Osteoblast (primary cell): Measurements from ENCODE around the gene IER5L. TPM values are rescaled to one million over a fixed set of nuclear protein-coding genes. Genes with fewer than 3 reads are reported as not detected.
A peak's percentile ranks its signal among the peaks of the same experiment; 100 is the strongest.

Experiments
- DNase-seq: peaks from one replicate; pipeline ENCODE4 v3.0.0; 2011; ENCODE audit warnings: low spot score, mixed read lengths; ENCODE audit not compliant: insufficient read length; ENCODE audit errors: missing footprints
- H2AFZ ChIP-seq: 2 replicates; pipeline ENCODE4 v1.6.0; 2011; ENCODE audit warnings: mild to moderate bottlenecking, low read length
- H3K27ac ChIP-seq: 2 replicates; pipeline ENCODE4 v1.5.1; 2011; ENCODE audit warnings: mild to moderate bottlenecking, low read depth, low read length, moderate library complexity
- H3K27me3 ChIP-seq: 2 replicates; pipeline ENCODE4 v1.6.0; 2012; ENCODE audit warnings: mild to moderate bottlenecking, control low read depth, inconsistent platforms, low read length, moderate library complexity; ENCODE audit not compliant: insufficient read depth
- H3K36me3 ChIP-seq: 2 replicates; pipeline ENCODE4 v1.5.1; 2011; ENCODE audit warnings: mild to moderate bottlenecking, low read length, control low read depth, moderate library complexity; ENCODE audit not compliant: insufficient read depth
- H3K4me1 ChIP-seq: 2 replicates; pipeline ENCODE4 v1.5.1; 2011; ENCODE audit warnings: mild to moderate bottlenecking, low read length, control low read depth, moderate library complexity; ENCODE audit not compliant: insufficient read depth
- H3K4me2 ChIP-seq: 2 replicates; pipeline ENCODE4 v1.6.0; 2011; ENCODE audit warnings: mild to moderate bottlenecking, low read length; ENCODE audit not compliant: insufficient read depth
- H3K4me3 ChIP-seq: fragments of 200-600 bp; sonication (generic); 3 replicates; pipeline ENCODE4 v1.5.1; 2012; ENCODE audit warnings: mild to moderate bottlenecking, low read length, inconsistent platforms; ENCODE audit not compliant: insufficient read depth
- H3K79me2 ChIP-seq: 2 replicates; pipeline ENCODE4 v1.6.0; 2012; ENCODE audit warnings: mild to moderate bottlenecking, low read length, control low read depth, inconsistent platforms; ENCODE audit not compliant: insufficient read depth
- H3K9me3 ChIP-seq: 2 replicates; pipeline ENCODE4 v1.5.1; 2011; ENCODE audit warnings: low read depth, low read length, control low read depth
- H4K20me1 ChIP-seq: 2 replicates; pipeline ENCODE4 v1.6.0; 2012; ENCODE audit warnings: mild to moderate bottlenecking, low read length, control low read depth; ENCODE audit not compliant: insufficient read depth
- total RNA-seq: library from RNA; depleted of rRNA; stranded (reverse); fragments of >200 nt; gene quantifications from 2 replicates; pipeline ENCODE4 v1.2.3, GENCODE V29; 2012
- TF ChIP-seq, protein P1 (sequence below): IDR thresholded peaks from 2 replicates; pipeline ENCODE4 v1.5.1; 2011; ENCODE audit warnings: mild to moderate bottlenecking, low read depth, low read length, moderate library complexity; ENCODE audit errors: extremely low read depth

Gene IER5L
- total RNA-seq, 1 donor = 86.1 TPM

DNA sequence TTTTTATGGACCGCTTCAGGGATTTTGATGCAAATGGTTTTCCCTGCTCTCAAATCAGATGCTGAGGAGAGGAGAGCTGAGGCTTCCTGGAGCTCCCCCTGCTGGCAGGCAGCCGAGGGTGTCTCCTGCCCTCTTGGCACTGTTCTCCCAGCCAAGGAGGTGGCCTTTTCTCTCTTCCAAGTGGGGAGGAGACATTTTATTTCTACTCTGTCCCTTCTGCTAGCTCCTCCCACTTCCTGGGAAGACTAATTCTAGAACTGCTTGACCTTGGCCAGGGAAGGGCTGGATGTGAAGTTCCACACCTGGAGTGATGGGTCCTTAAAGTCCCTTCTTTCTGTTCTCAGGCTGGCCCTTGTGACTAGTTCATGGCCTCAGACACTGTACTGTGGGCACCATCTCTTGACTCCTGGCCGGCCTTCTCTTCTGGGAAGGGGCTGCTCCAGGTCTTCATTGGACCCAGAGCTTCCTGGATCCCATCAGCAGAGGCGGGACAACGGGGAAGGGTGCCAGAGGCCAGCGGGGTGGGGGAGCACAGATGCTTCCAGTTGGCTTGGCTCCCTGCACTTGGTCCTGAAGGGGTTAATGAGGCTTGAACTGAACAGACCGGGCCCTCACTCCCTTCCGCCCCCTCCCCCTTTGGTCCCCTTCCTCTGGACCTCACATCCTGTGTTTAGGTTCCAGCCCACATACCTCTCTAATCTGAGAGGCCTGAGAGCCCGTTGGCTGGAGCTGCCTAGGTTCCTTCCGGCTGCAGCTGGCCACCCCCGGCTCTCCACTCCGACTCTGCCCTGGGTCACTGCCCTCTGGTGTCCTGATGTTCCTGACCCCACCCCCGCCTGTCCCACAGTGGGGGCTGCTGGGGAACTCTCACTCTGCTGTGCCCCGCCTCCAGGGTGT lies 34.8 kb downstream of the IER5L start:
- H2AFZ ChIP-seq = no peak overlapping the region
- H3K27me3 ChIP-seq = no peaks in the 10 kb centered on the region
- peak overlapping the region; percentile 22 for H3K4me3 ChIP-seq
- H3K27ac ChIP-seq = peak overlapping the region; percentile 100
- H3K4me2 ChIP-seq = peak overlapping the region; percentile 58
- H4K20me1 ChIP-seq = no peaks in the 10 kb centered on the region
- peaks cover 77% of the 10 kb centered on the region for H3K4me1 ChIP-seq
- peaks cover 15% of the 10 kb centered on the region for H3K79me2 ChIP-seq
- H3K36me3 ChIP-seq = peaks cover 9% of the 10 kb centered on the region
- no peaks in the 10 kb centered on the region for H3K9me3 ChIP-seq
- TF ChIP-seq, protein P1, sequence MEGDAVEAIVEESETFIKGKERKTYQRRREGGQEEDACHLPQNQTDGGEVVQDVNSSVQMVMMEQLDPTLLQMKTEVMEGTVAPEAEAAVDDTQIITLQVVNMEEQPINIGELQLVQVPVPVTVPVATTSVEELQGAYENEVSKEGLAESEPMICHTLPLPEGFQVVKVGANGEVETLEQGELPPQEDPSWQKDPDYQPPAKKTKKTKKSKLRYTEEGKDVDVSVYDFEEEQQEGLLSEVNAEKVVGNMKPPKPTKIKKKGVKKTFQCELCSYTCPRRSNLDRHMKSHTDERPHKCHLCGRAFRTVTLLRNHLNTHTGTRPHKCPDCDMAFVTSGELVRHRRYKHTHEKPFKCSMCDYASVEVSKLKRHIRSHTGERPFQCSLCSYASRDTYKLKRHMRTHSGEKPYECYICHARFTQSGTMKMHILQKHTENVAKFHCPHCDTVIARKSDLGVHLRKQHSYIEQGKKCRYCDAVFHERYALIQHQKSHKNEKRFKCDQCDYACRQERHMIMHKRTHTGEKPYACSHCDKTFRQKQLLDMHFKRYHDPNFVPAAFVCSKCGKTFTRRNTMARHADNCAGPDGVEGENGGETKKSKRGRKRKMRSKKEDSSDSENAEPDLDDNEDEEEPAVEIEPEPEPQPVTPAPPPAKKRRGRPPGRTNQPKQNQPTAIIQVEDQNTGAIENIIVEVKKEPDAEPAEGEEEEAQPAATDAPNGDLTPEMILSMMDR = peak; percentile 99
- peak; percentile 97 for DNase-seq

DNA sequence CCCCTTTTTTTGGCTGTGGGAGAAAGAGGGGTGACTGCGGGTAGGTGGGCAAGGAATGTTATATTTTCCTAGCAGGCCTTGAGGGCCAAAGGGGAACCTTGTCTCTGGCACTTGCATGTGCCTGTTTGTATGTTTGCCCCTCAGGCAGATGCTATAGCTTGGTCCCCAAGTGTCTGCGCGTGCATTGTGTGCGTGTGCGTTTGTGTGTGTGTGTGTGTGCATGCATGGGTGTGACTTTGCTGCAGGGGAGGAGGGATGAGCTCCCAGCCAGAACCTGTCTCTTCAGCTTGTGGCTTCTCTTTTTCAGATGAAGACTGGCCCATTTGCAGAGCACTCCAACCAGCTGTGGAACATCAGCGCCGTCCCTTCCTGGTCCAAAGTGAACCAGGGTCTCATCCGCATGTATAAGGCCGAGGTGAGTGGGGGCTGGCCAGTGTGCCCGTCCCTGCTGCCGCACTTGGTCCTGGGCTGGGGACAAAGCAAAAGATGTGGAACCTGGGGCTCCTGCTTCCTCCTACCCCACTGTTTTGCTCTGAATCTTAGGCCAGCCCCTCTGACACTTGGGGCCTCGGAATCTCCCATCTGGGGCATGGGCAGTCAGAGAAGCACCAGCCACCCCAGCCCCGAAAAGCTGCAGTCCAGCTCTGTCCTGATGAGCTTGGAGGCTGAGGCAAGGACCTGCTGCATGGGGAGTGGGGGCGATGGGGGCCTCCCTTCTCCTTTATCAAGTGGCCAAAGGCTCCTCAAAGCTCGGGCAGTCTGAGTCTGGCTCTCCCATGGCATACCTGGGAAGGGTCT lies 35.7 kb downstream of the IER5L start:
- TF ChIP-seq, protein P1 = no peak
- H3K27ac ChIP-seq = peak overlapping the region; percentile 100
- H3K36me3 ChIP-seq = peaks cover 11% of the 10 kb centered on the region
- H4K20me1 ChIP-seq = no peaks in the 10 kb centered on the region
- H3K4me1 ChIP-seq = peaks cover 83% of the 10 kb centered on the region
- no peaks in the 10 kb centered on the region for H3K27me3 ChIP-seq
- no peaks in the 10 kb centered on the region for H3K9me3 ChIP-seq
- H3K4me3 ChIP-seq = no peak overlapping the region
- peak overlapping the region; percentile 58 for H3K4me2 ChIP-seq
- DNase-seq = no peak
- peaks cover 15% of the 10 kb centered on the region for H3K79me2 ChIP-seq
- H2AFZ ChIP-seq = no peak overlapping the region

DNA sequence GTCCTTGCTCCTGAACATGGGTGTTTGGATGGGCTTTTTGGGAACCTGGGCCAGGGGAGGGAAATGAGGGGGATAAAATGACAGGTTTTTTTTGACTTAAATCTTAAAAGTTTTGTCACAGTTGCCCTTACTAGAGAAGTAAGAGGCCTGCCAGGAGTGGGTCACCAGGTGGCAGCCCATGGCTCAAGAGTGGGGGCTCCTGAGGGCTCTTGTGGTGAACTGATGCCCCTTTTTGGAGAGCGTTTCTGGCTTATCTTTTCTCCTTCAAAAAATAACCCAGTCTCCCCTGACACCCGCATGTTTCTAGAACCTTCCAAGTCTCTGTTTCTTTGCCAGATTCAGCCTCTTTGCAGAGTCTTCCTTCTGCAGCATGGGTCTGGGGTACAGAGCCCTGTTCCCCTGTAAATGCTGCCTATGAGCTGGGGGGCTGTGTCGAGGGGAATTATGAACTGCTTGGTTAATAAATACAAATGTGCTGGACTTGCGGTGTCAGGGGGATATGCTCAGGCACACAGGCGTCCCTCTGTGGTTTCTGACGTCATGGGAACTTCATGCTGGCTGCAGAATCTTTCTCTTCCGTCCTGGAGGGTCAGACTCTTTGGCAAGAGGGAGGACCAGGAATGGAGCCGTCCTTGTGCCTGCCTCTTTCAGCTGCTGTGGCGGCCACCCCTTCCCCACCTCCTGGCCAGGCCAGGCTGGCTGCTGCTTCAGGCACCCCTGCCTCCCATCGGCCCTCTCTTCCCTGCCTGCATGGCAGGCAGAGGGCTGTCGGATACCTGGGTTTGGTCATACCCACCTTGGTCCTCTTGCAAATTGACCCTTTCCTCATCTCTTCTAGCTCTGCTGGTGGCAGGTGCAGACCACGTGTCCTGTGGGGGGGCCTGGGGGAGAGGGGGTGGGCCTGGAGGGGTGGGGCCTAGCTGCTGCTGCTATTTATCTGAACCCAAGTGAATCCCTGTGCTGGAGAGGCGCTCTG lies 36.7 kb downstream of the IER5L start:
- peak; percentile 92 for DNase-seq
- Histone ChIP-seq H3K9me3 (no peaks in the 10 kb centered on the region), H3K79me2 (peaks cover 15% of the 10 kb centered on the region), H4K20me1 (no peaks in the 10 kb centered on the region), H3K36me3 (peaks cover 19% of the 10 kb centered on the region), H3K4me2 (peak overlapping the region; percentile 35), H3K27ac (peak overlapping the region; percentile 100), H3K4me3 (no peak overlapping the region), H2AFZ (no peak overlapping the region), H3K4me1 (peaks cover 77% of the 10 kb centered on the region), H3K27me3 (no peaks in the 10 kb centered on the region)
- TF ChIP-seq, protein P1 = no peak
